Activated naive CD4-positive, alpha-beta T cell (primary cell): ENCODE results near the gene FAM98C.
A peak's percentile ranks its signal among the peaks of the same experiment; 100 is the strongest.
"Not testable (repeated sequence)": the region's sequence is repeated elsewhere in the genome, so short reads cannot be mapped to it uniquely, and the experiment has no call there.

Experiments
- DNase-seq, 4 experiments: peaks; one replicate each; lab custom pipeline; 2025; lab: John Stamatoyannopoulos, UW

The FAM98C gene

DNA sequence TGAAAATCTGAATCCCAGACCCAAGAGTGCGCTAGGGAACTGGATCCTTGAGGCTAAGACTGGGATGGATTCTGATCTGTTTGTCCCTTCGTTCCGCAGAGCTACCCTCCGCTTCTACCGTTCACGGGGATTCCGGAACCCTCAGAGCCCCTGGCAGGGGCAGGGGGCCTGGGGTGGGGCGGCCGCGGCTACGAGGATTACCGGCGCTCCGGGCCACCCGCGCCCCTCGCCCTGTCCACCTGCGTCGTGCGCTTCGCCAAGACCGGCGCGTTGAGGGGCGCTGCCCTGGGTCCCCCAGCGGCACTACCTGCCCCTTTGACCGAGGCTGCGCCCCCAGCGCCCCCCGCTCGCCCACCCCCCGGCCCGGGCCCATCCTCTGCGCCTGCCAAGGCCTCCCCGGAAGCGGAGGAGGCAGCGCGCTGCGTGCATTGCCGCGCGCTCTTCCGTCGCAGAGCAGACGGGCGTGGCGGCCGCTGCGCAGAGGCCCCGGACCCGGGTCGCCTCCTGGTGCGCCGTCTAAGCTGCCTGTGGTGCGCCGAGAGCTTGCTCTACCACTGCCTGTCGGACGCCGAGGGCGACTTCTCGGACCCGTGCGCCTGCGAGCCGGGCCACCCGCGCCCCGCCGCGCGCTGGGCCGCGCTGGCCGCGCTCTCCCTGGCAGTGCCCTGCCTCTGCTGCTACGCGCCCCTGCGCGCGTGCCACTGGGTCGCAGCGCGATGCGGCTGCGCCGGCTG is 7.3 kb upstream of the FAM98C start:
- peak in 1 of 4 experiments; percentile 35 for DNase-seq

DNA sequence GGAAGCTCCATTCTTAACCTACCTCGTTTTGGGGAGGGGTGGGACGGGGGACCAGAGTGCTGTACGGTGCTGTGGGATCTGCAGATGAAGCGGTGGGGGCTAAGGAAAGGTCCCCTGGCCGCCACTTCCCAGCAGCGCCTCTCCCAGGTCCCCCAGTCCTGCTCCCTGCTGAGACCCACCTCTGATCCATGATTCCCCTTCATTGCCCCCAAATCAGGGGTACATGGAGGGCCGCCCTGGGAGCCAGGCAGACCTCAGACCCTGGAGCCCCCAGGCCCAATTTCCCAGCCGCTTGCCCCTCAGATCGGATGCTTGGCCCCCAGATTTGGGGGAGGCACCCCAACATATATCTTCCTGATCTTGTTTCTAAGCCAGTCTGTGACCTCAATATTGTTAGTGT is 3.8 kb upstream of the FAM98C start:
- no peak for DNase-seq

DNA sequence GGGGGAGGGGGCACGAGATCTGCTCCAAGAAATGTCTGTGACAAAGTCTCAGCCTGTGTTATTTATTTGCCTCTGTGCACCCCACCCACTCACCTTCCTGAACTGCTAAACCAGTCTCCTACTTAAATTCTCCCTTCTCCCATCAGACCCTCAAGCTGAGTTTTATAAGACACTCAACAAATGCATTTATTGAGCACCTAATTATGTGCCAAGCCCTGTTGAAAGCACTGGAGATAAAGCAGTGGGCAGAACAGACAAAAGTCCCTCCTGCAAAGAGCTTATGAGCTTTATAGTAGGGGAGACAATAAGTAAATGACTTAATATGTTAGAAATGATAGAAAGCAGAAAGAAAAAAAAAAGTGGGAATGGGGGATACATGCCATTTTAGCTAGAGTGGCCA is 3.4 kb upstream of the FAM98C start:
- DNase-seq: no peak

DNA sequence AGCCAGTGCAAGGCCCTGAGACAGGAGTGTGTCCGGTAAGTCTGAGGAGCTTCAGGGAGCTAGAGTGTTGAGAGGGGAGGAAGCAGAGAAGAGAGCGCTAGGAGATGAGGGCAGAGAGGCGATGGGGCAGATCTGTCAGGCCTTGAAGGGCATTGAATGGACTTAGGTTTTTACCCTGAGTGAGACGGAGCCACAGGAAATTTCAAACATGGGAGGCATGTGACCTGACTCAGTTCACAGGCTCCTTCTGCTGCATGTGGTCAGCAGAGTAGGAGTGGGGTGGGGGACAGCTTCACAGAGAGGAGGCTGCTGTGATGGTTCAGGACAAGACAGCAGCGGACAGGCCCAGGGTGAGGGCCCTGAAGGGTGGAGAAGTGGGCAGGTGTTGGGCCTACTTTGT is 2.5 kb upstream of the FAM98C start:
- DNase-seq: no peak

DNA sequence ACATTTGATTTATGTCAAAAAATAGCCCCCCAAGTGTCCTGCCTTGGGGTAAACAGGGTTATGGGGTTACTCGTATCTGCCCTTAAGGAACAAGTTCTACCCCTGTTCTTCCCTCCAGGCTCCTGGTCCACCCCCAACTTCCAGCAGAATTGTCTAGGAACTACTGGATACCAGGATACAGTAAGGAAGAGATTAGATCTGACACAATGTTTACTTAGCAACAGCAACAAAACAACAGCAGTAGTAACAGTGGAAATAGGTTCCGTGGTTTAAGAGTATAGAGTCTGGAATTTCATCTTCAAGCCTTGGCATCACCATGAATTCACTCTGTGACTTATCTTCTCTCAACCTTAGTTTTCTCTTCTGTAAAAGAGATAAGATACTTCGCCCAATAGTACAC is 1.7 kb upstream of the FAM98C start:
- DNase-seq: no peak

DNA sequence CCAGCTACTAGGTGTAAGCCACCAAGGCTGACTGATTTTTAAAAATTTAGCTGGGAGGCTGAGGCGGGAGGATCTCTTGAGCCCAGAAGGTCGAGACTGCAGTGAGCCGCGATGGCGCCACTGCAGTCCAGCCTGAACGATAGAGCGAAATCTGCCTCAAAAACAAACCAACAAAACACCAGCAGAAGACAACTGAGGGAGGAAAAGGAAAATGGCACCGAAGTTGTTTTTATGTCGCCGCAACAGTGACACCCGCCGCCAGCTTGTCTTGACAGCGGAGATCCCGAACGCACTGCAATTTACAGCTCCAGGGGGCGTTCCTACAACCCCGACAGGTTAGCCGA is 298 bp upstream of the FAM98C start:
- DNase-seq: no peak

DNA sequence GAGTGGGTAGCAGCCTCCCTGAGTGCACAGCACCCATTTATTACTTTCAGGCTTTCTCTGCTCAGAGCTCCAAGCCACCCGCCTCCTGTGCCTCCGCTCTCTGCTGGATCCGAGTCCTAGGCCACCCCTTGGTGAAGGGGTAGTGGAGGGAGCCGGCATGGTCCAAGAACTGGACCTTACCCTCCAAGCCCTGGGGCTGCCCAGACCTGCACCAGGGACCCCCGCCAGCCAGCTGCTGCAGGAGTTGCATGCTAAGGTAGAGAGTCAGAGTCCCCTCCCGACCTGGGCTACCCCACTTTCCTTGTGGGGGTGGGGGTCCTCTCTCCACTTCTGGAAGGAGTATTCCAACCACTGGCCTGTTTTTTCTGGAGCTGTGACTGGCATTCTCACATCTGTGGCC is 2.0 kb downstream of the FAM98C start:
- no peak for DNase-seq

DNA sequence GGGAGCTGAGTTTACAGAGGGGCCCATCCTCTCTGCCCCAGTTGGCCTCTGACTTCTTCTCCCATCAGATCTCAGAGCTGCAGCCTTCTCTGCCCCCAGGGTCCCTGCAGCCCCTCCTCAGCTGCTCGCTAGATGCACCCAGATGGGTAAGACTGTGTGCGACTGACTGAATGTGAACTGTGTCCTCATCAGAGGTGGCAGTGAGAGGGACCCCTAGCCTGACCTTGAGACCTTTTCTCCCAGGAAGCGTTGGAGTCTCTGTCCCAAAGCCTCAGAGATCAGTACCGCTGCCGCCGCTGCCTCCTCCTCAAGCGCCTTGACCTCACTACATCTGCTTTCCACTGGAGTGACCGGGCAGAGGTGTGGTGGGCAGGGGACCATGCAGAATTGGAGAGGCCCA is 2.4 kb downstream of the FAM98C start:
- DNase-seq: no peak

DNA sequence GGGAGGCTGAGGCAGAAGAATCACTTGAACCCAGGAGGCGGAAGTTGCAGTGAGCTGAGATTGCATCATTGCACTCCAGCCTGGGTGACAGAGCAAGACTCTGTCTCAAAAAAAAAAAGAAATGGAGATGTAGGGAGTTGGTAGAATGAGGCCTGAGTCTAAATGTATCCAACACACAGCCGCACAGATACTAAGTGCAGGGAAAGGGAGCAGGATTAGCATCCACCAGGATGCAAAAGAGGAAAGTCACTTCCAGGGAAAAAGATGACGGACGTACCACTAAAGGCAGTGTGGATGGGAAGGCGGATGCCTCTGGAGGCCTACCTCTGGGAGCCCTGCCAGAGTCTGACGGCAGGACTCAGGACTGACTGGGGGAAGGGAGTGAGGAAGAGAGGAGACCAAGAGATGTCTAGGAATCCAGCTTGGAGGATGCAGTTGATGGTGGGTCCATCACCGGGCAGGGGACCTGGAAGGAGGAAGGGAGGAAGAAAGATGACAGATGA is 6.8 kb downstream of the FAM98C start:
- no peak for DNase-seq

DNA sequence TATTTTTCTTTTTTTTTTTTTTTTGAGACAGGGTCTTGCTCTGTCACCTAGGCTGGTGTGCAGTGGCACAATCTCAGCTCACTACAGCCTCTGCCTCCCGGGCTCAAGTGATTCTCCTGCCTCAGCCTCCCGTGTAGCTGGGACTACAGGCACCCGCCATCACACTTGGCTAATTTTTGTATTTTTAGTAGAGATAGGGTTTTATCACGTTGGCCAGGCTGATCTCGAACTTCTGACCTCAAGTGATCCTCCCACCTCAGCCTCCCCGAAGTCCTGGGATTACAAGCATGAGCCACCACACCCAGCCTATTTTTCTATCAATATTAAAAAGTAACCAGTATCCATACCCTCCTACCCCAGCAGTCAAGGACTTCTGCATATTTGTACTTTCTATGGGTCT is 7.5 kb downstream of the FAM98C start:
- DNase-seq: not testable (repeated sequence)

DNA sequence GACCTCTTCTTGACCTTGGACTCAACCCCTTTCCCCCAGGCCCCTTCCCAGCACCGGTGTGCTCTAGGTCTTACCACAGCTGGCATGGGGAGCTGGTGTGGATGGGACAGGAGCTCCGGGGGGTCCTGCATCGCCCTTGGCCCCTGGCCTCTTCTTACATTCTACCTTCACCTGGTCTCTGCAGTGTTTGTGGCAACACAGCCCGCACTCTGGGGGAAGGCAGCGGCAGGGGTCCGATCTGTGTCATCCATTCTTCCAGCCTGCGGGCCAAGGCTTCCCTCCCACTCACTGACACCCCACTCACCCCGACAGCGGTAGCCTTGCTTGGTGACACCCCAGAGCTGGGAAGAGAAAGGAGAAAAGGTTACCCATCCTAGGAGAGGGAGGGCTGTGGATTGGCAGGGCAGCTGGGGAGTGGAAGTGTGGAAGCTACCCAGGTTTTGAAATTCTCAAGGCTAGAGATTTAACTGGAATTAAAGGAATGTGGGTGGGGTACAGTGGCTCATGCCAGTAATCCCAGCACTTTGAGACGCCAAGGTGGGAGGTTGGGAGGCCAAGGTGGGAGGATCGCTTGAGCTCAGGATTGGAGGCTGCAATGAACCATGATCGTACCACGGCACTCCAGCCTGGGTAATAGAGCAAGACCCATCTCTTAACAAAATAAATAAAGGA is 8.3 kb downstream of the FAM98C start:
- DNase-seq: no peak

DNA sequence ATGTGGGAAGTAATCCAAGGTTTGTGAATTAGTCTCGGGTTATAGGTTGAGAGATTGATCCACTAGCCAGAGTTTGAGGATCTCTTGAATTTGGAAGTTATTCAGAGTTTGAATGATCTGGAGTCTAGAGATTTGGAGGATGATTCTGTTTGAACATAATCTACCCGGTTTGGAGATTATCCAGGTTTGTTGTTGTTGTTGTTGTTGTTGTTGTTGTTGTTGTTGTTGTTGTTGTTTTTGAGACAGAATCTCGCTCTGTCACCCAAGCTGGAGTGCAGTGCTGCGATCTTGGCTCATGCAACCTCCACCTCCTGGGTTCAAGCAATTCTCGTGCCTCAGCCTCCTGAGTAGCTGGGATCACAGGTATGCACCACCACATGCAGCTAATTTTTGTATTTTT is 9.0 kb downstream of the FAM98C start:
- DNase-seq: not testable (repeated sequence)

DNA sequence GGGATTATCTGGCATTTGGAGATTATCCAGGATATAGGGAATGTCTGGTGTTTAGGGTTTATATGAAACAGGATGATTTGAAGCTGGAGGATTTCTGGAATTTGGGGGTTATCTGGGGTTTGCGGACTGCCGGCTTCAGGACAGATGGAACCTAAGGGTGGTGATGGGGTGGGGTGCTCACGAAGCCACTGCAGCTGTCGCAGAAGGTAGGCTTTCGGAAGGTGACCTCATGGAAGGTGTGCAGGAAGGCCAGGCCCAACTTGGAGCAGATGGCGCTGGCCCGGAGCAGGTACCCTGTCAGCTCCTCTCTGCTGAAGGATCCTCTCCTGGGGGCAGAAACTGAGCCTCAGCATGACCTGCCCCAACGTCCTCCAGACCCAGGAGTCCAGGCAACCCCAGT is 9.6 kb downstream of the FAM98C start:
- DNase-seq: no peak

DNA sequence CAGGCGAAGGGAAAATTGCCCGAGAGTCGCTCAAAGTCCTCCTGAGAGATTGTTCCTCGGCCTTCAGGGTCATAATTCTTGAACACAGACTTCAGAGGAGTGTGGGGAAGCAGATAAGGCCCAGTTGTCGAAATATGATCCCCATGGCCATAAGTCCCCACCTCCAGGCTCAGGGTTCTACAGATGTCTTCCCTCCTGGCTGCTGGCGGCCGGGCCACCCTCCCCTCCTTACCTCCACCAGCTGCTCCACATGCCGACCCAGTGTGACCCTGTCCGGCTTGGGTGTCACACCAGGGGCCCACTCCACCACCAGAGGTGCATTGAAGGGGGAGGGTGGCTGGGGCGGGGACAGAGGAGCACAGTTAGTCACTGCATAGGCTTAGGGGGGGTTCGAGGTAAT is 10.1 kb downstream of the FAM98C start:
- DNase-seq: no peak

DNA sequence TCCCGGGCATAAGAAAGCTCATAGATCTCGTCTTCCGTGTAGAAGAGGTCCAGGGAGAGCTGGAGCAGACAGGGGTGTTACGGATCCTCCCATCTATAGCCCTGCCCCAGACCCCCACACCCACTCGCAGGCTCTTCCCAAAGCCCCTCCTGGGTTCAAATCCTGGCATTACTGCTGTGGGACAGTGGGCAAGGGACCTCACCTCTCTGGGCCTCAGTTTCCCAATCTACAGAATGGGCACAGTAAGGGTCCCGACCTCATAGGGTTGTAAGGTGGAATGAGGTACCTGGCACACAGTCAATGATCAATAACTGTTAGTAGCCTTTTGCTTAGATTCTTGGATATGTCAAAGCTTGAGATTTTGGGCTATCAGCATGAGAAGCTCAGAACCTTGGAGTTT is 10.5 kb downstream of the FAM98C start:
- no peak for DNase-seq

DNA sequence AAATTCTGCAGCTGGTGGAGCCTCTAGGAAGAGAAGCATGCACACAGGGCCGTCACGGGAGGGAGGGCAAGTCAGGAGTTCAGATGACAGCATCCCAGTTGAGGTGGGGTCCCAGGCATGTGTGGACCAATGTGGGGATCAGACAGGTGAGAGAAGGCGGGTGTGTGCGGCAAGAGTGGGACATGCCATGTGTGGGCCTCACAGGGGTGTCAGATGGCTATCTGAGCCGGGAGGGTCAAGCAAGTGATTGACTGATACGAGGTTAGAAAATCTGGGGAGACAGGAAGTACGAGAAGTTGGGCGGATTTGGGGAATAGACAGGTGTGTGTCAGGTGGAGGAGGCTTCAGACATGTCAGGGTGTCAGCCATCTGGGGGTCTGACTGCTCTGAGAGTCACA is 14.3 kb downstream of the FAM98C start:
- DNase-seq: no peak

DNA sequence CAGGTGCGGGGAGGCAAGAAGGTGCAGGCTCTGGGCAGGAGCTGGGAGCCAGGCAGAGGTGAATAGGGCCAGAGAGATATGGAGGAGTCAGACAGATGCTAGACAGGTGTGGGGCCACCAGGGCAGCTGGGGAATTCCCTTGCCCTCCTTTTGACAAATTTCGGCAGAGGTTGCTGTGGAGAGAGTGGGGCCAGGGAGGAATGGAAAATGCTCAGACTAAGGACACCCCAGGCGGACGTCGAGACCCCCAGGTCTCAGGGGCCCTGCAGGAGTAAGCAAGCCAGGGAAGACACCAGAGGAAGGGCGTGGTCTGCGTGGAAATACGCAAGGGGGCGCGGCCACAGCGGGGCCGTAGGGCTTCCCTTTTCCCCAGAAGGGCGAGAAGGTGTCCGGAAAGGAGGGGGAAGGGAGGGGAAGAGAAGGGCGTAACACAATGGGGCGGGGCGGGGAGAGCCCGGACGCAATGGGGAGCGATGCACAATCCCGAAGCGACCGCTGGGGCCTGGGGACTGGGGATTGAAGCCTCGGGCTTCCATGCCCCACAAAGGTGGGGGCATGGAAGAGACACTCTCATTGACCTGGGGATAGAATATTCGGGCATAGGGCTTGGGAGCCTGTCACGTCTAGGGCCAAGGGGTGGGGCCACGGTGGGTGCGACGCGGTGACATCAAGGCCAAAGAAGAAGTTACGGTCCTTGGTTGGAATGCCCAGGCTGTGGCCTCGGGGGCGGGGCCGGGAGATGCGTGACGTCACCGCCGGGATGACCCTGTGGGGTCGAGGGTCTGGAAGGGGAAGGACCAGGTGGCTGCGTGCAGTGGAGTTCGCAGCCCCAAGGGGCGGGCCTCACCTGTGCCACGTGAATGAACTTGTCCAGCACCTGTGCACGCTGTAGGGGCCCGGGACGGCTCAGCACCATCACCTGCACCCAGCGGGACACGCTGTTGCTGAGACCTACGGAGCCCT is 14.9 kb downstream of the FAM98C start:
- DNase-seq: peak in 1 of 4 experiments; percentile 26

DNA sequence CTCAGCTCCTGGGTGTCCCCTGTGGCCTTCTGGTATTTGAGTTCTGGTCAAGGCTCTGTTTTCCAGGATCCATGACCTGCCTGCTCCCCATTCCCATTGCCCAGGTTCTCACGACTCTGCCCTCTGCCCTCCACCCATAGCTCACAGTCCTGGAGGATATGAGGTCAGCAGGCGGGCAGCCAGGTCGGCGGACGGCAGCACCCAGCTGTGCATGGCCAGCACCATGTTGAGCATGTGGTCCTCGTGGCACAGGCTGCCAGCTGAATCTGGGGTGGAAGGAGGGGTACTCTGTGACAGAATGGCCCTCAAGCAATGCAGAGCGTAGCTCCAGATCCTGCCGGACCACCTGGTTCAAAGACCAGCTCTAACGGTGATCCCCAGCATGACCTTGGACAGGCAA is 18.0 kb downstream of the FAM98C start:
- no peak for DNase-seq

DNA sequence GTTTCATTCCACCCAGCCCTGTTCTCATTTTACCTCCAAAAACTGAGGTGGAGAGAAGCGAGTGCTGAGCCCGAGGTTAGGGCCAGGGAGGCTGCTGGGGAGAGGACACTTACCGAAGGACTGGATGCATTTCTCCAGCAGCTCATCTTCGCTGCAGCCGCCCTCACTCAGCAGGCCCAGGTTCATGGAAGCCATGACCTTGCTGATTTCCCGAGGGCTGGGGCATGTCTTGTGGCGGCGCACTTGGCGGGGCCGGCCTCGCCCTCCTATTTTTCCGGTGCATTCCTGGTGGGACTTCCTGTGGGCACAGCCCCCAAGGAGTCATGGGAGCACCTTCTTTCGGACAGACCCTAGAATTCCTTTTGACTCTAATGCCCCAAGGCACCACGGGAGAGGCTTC is 19.0 kb downstream of the FAM98C start:
- DNase-seq: no peak

DNA sequence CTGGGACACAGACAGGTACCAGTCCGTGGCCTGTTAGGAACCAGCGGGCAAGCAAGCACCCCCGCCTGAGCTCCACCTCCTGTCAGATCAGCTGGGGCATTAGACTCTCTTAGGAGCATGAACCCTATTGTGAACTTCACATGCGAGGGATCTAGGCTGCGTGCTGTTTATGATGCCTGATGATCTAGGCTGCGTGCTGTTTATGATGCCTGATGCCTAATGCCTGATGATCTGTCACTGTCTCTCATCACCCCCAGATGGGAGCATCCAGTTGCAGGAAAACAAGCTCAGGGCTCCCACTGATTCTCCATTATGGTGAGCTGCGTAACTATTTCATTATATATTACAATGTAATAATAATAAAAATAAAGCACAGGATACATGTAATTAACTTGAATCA is 19.5 kb downstream of the FAM98C start:
- DNase-seq: no peak

DNA sequence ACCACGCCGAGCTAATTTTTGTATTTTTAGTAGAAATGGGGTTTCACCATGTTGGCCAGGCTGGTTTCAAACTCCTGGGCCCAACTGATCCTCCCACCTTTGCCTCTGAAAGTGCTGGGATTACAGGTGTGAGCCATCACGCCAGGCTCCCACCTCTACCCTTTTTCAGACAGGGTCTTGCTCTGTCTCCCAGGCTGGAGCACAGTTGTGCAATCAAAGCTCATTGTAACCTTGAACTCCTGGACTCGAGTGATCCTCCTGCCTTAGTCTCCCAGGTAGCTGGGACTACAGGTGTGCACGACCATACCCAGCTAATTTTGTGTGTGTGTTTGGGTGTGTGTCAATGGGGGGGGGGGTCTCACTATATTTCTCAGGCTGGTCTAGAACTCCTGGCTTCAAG is 21.4 kb downstream of the FAM98C start:
- no peak for DNase-seq

DNA sequence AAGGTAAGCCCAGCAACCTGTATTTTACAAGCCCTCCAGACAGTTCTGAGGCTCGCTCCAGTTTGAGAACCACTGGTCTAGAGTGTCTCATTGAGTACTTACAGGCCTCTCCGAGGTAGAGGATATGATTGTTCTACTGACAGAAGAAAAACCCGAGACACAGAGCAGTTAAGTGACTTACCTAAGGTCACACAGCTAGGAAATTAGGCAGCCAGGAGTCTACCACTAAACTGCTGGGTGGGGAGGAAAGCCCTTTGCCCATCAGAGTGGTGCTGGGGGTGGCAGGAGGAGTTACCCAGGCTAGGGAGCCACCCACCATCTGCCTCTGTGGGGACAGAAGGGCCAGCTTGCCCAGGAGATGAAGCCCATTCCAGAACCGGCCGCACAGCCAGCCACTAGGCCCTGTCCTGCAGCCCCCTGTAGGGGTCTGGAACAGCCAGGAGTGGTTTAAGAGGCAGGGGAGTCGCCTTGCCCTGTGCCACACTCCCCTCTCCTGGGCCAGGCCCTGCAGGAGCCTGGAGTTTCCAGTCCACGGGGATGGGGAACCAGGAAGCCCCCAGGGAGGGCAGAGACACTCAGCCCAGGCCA is 22.4 kb downstream of the FAM98C start:
- DNase-seq: no peak
